ENCODE measurements around the gene PANK2.
"Not testable (repeated sequence)": the region's sequence is repeated elsewhere in the genome, so short reads cannot be mapped to it uniquely, and the experiment has no call there.

PANK2 gene

DNA sequence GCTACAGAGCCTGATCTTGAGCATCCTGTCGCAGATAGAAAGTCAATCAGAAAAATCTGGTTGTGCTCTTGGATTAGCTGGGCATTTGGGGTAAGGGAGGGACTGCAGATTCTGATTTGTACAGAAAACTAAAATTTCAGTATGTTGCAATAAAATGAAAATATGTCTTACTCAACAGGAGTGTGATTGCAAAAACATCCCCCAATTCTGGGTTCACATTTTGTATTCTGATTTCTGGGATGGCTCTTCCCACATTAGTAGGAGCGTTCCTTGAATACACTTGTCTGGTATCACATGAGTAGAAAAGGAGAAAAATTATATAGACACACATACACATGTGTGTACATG lies 40.5 kb downstream of the PANK2 start:
- DNase-seq (ENCODE audit: low read depth): no peak

- DNase-seq (ENCODE audit: low read depth): no peak
Observed at GRCh38 chr20:3930265-3931206, 41.3 kb downstream of the PANK2 start.

- DNase-seq (ENCODE audit: low read depth): no peak
Observed at GRCh38 chr20:3931664-3932063, 42.5 kb downstream of the PANK2 start.

DNA sequence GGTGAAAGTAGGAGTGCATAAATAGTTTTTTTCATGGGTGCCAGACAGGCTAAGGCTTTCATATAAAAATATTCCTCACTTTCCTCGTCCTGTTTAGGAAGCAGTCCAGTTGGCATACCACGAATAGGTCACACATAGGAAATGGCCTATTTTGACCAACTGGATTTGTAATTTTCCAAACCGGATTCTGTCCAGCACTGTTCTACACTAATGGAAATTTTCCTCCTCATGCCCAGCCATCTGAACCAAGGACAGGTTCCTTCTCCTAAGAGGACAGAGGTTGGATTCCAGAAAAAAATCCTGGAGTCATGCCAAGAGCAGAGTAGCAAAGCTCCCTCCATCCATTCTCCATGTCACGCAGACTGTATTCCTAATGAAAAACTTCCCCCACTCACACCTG lies 43.1 kb downstream of the PANK2 start:
- no peak for DNase-seq (ENCODE audit: low read depth)

GRCh38 chr20:3932681-3933080 lies 43.5 kb downstream of the PANK2 start:
- no peak for DNase-seq (ENCODE audit: low read depth)

- DNase-seq (ENCODE audit: low read depth): no peak
Observed at GRCh38 chr20:3933218-3933617, 44.0 kb downstream of the PANK2 start.

GRCh38 chr20:3934624-3935023 lies 45.4 kb downstream of the PANK2 start:
- DNase-seq (ENCODE audit: low read depth): no peak

DNA sequence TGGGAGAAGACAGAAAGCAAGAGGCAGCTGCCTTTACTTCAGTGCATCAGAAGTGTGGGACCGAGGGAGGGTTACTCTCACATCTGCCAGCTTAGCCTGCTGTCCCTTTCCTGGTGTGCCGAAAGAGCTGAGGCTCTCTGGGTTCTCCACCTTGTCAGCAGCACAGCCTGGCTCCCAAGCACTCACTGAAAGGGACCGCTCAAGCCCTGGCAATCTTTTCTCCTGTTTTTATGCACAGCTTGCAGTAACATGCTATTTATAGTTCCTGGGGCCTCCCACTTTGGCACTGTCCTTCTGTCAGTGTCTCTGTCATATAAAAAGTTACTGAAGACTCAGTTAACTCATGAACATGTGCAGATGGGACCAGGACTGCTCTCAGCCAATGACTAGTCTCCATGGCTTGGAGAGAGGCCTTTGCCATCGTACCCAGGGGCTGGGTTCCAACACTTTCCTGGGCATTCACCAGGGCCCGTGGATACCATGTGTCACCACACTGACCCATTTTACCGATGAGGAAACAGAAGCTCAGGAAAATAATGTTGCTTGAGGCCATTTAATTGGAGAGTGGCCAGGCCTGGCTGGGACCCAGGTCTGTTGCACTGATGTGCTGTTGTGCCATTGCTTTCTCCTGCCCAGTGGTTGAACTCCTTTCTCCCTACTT lies 46.2 kb downstream of the PANK2 start:
- no peak for DNase-seq (ENCODE audit: low read depth)

- no peak for DNase-seq (ENCODE audit: low read depth)
Observed at GRCh38 chr20:3935956-3936340, 46.8 kb downstream of the PANK2 start.

GRCh38 chr20:3937618-3938017 lies 48.4 kb downstream of the PANK2 start:
- no peak for DNase-seq (ENCODE audit: low read depth)

DNA sequence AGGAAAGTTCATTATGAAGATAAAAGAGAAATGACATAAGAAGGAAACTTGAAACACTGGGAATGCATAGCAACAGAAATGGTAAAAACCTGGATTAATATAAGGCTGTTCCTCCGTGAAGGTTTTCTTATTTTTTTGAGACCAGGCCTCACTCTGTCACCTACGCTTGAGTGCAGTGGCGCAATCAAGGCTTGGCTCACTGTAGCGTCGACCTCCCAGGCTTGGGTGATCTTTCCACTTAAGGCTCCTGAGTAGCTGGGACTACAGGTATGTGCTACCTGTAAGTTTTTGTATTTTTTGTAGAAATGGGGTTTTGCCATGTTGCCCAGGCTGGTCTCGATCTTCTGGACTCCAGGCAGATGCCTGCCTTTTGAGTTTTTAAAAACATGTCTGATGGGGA lies 51.7 kb downstream of the PANK2 start:
- DNase-seq (ENCODE audit: low read depth): no peak

GRCh38 chr20:3946666-3947065 lies 57.5 kb downstream of the PANK2 start:
- not testable (repeated sequence) for DNase-seq (ENCODE audit: low read depth)

DNA sequence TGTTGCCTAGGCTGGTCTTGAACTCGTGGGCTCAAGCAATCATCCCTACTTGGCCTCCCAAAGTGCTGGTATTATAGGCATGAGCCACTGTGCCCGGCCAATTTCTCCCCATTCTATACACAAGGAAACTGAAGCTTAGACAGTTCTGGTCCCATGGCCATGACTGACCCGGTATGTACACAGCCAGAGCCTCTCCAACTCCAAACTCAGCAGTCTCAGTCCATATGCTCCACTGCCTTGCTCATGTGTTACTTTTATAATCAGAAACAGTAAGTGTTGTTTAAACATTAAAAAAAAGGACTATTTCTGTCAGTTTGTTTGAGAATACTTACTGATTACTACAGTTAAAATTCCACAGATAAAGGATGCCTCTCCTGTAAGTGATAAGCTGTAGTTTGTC lies 75.5 kb downstream of the PANK2 start:
- no peak for DNase-seq (ENCODE audit: low read depth)

DNA sequence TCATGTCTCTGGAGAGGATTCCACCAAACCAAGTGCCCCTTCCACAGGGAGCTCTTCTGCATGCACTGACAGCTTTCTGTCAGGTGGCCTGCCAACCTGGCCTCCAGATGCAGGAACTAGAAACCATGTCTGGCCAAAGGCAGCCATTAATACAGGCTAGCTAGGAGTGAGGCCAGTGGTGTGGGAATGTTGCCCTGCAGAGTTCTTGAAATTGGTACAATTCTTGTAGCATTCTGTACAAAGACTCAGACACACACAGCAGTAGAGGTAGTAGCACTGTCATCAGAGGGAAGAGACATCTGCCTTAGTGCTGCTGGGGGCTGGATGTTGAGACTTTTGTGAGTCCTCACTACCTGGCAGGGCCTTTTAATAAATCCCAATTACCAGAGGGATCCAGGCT lies 77.4 kb downstream of the PANK2 start:
- no peak for DNase-seq (ENCODE audit: low read depth)

- no peak for DNase-seq (ENCODE audit: low read depth)
Observed at GRCh38 chr20:3970016-3970415, 80.8 kb downstream of the PANK2 start.

GRCh38 chr20:3971145-3971544 lies 82.0 kb downstream of the PANK2 start:
- DNase-seq (ENCODE audit: low read depth): no peak

DNA sequence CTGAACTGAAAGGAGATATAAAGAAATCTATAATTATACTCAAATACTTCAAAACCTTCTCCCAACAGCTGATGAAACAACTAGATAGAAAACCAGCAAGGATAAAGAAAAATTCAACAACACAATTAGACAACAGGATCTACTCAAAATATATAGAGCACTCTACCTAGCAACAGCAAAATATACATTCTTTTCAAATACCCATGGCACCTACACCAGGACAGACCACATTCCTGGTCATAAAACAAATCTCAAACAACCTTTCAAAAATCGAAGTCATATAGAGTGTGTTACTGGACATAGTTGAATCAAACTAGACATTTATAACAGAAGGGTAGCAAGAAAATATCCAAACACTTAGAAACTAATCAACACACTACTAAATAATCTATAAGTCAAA lies 83.0 kb downstream of the PANK2 start:
- DNase-seq (ENCODE audit: low read depth): no peak

GRCh38 chr20:3972631-3973030 lies 83.4 kb downstream of the PANK2 start:
- DNase-seq (ENCODE audit: low read depth): not testable (repeated sequence)

- DNase-seq (ENCODE audit: low read depth): no peak
Observed at GRCh38 chr20:3973705-3974104, 84.5 kb downstream of the PANK2 start.

DNA sequence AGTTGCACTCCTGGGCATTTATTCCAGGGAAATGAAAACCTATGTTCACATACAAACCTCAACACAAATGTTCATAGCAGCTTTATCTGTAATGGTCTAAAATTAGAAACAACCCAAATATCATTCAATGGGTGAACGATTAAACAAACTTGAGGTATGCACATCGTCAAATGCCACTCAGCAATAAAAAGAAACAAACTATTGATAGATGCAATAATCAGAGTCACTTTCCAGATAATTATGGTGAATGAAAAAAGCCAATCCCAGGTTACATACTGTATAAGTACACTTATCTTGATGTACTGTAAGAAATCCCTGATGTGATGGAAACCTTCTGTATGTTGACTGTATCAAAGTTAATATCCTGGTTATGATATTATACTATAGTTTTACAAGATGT lies 87.3 kb downstream of the PANK2 start:
- DNase-seq (ENCODE audit: low read depth): no peak
